ENCODE data around the gene C2orf49.

The C2orf49 gene

DNA sequence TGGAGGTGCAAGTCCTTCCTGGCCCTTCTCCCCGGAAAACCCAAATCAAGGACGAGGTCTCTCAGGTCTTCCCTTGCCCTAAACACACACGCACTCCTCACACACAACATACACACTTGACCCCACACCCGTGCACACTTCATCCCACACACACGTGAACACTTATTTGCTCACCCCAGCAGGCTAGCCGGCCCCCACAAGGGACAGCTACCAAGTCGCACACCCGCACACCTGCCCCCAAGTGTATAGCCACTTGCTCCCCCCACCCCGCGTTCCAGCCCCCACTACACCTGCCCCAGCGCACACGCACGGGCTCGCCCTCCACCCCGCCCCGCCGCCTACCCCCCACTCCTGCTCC lies 8.2 kb upstream of the C2orf49 start:
- H3K27me3 Mint-ChIP-seq (ENCODE audit: low read depth) = peaks cover 3% of the 10 kb centered on the region
- peak overlapping the region; percentile 91 to 97 (median 95) for H3K27ac Mint-ChIP-seq
- H3K9me3 Mint-ChIP-seq = no peaks in the 10 kb centered on the region
- no peaks in the 10 kb centered on the region for H3K36me3 Mint-ChIP-seq (ENCODE audit: low read depth)
- peaks cover 37% of the 10 kb centered on the region for H3K4me1 Mint-ChIP-seq
- H3K4me3 Mint-ChIP-seq = peak overlapping the region; percentile 84 to 99 (median 93)
- TF ChIP-seq, protein P1, sequence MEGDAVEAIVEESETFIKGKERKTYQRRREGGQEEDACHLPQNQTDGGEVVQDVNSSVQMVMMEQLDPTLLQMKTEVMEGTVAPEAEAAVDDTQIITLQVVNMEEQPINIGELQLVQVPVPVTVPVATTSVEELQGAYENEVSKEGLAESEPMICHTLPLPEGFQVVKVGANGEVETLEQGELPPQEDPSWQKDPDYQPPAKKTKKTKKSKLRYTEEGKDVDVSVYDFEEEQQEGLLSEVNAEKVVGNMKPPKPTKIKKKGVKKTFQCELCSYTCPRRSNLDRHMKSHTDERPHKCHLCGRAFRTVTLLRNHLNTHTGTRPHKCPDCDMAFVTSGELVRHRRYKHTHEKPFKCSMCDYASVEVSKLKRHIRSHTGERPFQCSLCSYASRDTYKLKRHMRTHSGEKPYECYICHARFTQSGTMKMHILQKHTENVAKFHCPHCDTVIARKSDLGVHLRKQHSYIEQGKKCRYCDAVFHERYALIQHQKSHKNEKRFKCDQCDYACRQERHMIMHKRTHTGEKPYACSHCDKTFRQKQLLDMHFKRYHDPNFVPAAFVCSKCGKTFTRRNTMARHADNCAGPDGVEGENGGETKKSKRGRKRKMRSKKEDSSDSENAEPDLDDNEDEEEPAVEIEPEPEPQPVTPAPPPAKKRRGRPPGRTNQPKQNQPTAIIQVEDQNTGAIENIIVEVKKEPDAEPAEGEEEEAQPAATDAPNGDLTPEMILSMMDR (IDR thresholded peaks at IDR 0.05; ENCODE audit: unreplicated experiment in 3 of 3) = no peak

DNA sequence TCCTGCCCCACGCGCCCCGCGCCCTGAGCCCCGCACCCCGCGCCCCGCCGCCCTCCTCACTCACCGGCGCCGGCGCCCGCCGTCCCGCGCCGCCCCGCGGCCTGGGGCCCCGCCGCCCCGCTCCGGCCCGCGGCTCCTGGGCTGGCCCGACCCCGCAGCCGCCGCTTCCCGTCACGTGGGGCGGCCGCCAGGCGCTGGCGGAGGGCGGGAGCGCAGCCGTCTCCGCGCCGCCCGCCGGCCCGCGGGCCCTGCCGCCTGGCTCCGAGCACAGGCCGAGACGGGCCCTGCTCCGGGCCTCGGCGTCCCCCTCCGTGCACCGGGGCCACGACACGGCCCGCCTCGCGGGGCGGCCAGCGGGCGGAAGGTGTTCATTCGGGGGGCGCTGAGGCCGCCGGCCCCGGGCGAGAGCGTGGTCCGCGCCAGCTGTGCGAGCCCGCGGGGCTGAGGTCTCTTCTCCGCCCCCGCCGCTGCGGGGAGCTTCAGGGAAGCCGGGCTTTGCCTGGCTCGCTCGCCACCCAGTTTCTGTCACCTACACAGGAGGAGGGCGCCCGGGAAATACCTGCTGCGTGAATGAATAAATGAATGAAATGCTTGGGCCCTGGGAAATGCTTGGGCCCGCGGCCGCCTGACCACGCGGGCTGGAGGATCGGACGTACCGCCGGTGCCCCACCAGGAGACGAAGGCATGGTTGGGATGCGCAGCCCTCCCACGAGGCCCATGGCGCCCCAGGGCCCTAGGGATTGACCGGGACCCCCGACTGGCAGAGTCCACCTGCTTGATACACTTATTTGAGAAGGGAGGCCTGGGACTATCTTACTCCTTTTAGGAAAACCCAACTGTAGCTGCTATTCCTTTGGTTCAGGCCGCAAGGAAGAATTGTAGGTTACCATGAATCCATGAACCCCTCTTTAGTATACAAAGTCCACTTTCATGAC lies 7.5 kb upstream of the C2orf49 start, which contains the start of gene TGFBRAP1:
Gene TGFBRAP1, minus strand, starts transcription at position 175 of the 935 bp plus-strand sequence. CDS start 21,434 bp downstream, outside the sequence.
- H3K36me3 Mint-ChIP-seq (ENCODE audit: low read depth) = no peaks in the 10 kb centered on the region
- peaks cover 3% of the 10 kb centered on the region for H3K27me3 Mint-ChIP-seq (ENCODE audit: low read depth)
- H3K9me3 Mint-ChIP-seq = no peaks in the 10 kb centered on the region
- H3K4me1 Mint-ChIP-seq = peaks cover 33% of the 10 kb centered on the region
- H3K4me3 Mint-ChIP-seq = peak within 1 kb of the TSS; percentile 87 to 99 (median 93)
- TF ChIP-seq, protein P1 (IDR thresholded peaks at IDR 0.05; ENCODE audit: unreplicated experiment in 3 of 3) = no peak
- peak within 1 kb of the TSS; percentile 91 to 97 (median 95) for H3K27ac Mint-ChIP-seq

DNA sequence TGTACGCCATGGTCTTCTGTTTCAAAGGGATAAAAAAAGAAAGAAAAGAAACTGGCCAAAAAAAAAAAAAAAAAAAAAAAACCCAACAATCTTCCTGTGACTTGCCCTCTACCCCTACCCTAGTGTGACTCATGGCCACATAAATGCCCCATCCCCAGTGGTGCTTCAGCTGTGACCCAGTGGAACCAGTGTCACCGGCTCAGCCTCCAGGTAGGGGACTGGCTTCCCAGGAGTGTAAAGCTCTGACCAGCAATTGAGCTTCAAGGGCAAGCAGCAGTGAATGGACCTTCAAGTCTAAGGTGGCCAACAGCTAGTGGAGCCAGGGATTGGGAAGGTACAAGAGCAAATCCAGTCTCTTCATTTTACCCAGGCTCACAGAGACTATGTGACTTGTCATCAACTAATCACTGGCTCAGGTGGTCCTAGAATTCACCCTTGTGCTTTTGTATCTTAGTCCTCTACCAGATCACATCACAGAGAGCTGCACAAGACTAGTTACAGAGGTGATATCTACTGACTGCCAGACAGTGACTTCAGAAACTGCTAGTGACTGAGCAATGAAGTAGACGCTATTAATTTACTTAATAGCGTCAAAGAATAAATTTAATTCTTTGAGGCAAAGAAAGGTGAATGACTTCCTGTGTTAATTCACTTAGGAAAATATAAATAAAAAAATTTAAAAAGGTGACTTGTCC lies 6.5 kb upstream of the C2orf49 start:
- peaks cover 3% of the 10 kb centered on the region for H3K27me3 Mint-ChIP-seq (ENCODE audit: low read depth)
- H3K4me1 Mint-ChIP-seq = peaks cover 24% of the 10 kb centered on the region

DNA sequence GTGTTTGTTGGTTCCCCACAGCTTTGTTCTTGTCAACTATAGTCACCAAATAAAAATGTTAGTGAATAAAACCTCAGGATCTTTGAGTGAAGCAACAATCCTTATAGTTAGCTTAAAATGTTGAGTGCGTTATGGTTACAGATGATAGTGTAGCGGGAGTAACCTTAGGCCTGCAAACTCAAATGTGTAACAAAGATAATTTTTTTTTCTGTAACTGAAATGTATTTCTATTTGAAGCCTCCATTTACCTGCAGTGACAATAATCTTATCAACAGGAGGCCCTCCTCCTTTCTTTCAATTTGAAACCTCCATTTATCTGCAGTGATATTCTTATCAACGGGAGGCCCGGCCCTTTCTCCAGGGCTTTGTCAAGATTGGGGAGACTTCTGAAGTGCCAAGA lies 3.1 kb upstream of the C2orf49 start:
- H3K4me3 Mint-ChIP-seq = peak overlapping the region in 1 of 3 experiments; percentile 20
- no peaks in the 10 kb centered on the region for H3K36me3 Mint-ChIP-seq (ENCODE audit: low read depth)
- H3K27me3 Mint-ChIP-seq (ENCODE audit: low read depth) = peaks cover under 1% of the 10 kb centered on the region
- no peaks in the 10 kb centered on the region for H3K9me3 Mint-ChIP-seq
- H3K4me1 Mint-ChIP-seq = peaks cover 31% of the 10 kb centered on the region
- no peak overlapping the region for H3K27ac Mint-ChIP-seq
- TF ChIP-seq, protein P1 (IDR thresholded peaks at IDR 0.05; ENCODE audit: unreplicated experiment in 3 of 3) = no peak

More for the DNA sequence above, 6.5 kb upstream of the C2orf49 start:
- Mint-ChIP-seq H3K36me3 (ENCODE audit: low read depth) (no peaks in the 10 kb centered on the region), H3K9me3 (no peaks in the 10 kb centered on the region), H3K4me3 (peak overlapping the region; percentile 87 to 91 (median 88)), H3K27ac (peak overlapping the region; percentile 59 to 93 (median 88))
- TF ChIP-seq, protein P1 (IDR thresholded peaks at IDR 0.05; ENCODE audit: unreplicated experiment in 3 of 3) = no peak

DNA sequence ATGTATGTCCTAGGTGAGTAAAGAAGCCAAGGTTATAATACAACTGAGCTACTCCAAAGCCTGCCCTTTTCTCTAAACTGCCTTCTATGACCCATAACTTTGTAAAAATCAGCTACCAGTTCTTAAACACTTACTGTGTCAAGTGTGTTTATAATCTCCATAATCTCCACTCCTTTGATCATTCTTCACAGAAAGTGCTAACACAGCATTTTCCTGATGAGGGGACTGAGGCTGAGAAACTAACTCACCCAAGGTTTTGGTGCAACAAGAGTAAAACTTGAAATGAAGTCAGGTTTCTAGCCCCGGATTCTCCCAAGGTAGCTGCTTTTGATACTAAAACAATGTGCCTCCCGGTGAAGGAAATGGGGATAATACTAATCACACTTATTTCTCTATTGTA lies 1.9 kb upstream of the C2orf49 start:
- Mint-ChIP-seq H3K4me1 (peaks cover 27% of the 10 kb centered on the region), H3K27me3 (ENCODE audit: low read depth) (no peaks in the 10 kb centered on the region), H3K27ac (peak overlapping the region in 2 of 3 experiments; percentile 100)

More for the DNA sequence above, 1.9 kb upstream of the C2orf49 start:
- no peaks in the 10 kb centered on the region for H3K9me3 Mint-ChIP-seq
- peaks cover 6% of the 10 kb centered on the region for H3K36me3 Mint-ChIP-seq (ENCODE audit: low read depth)
- peak overlapping the region; percentile 98 to 100 (median 98) for H3K4me3 Mint-ChIP-seq
- TF ChIP-seq, protein P1 (IDR thresholded peaks at IDR 0.05; ENCODE audit: unreplicated experiment in 3 of 3) = no peak
